Stimulated activated CD4-positive, alpha-beta T cell treated with anti-CD3 and anti-CD28 coated beads, Interleukin-4, amount 100 ng/mL, for 24 hours (primary cell): ENCODE data around the gene PPP1CB.
"Not testable (repeated sequence)": the region's sequence is repeated elsewhere in the genome, so short reads cannot be mapped to it uniquely, and the experiment has no call there.

ENCODE experiments used
- DNase-seq: peaks from one replicate; pipeline ENCODE4 v3.0.0-alpha.2; 2020

PPP1CB gene

GRCh38 chr2:28780496-28780895 is 28.9 kb downstream of the PPP1CB start:
- no peak for DNase-seq

- no peak for DNase-seq
Observed at GRCh38 chr2:28782423-28782822, 30.8 kb downstream of the PPP1CB start.

GRCh38 chr2:28784570-28784969 is 32.9 kb downstream of the PPP1CB start:
- DNase-seq, result not testable (repeated sequence)

- no peak for DNase-seq
Observed at GRCh38 chr2:28796620-28797019, 45.0 kb downstream of the PPP1CB start.

GRCh38 chr2:28801726-28802125 is 50.1 kb downstream of the PPP1CB start:
- no peak for DNase-seq

- no peak for DNase-seq
Observed at GRCh38 chr2:28802975-28803429, 51.4 kb downstream of the PPP1CB start.

- DNase-seq, result no peak
Observed at GRCh38 chr2:28809927-28810326, 58.3 kb downstream of the PPP1CB start.

- DNase-seq, result peak; percentile 79
Observed at GRCh38 chr2:28810384-28811285, 59.0 kb downstream of the PPP1CB start, which contains the start of gene SPDYA. Gene SPDYA (plus strand): TSS chr2:28810834. CDS start chr2:28816015, 5,181 bp downstream.

- DNase-seq, result no peak
Observed at GRCh38 chr2:28818053-28818452, 66.4 kb downstream of the PPP1CB start.

- DNase-seq, result peak; percentile 71
Observed at GRCh38 chr2:28821295-28821958, 69.8 kb downstream of the PPP1CB start.

GRCh38 chr2:28822036-28822435 is 70.4 kb downstream of the PPP1CB start:
- no peak for DNase-seq

GRCh38 chr2:28824207-28824606 is 72.6 kb downstream of the PPP1CB start:
- DNase-seq, result no peak

GRCh38 chr2:28824870-28825269 is 73.2 kb downstream of the PPP1CB start:
- no peak for DNase-seq

- no peak for DNase-seq
Observed at GRCh38 chr2:28828382-28828781, 76.8 kb downstream of the PPP1CB start.

GRCh38 chr2:28833740-28834470 is 82.3 kb downstream of the PPP1CB start:
- DNase-seq, result no peak

- DNase-seq, result no peak
Observed at GRCh38 chr2:28835781-28836180, 84.2 kb downstream of the PPP1CB start.

- no peak for DNase-seq
Observed at GRCh38 chr2:28838971-28839370, 87.3 kb downstream of the PPP1CB start.

- no peak for DNase-seq
Observed at GRCh38 chr2:28842042-28842441, 90.4 kb downstream of the PPP1CB start.
